NCI-H1417 treated with DMSO at 0.1 percent for 48 hours (cell line): ENCODE results near the gene MAN1B1.
"Not testable (repeated sequence)": the region's sequence is repeated elsewhere in the genome, so short reads cannot be mapped to it uniquely, and the experiment has no call there.

ENCODE experiments used
- DNase-seq: peaks from one replicate; lab custom pipeline; 2025; lab: John Stamatoyannopoulos, UW

The MAN1B1 gene

DNA sequence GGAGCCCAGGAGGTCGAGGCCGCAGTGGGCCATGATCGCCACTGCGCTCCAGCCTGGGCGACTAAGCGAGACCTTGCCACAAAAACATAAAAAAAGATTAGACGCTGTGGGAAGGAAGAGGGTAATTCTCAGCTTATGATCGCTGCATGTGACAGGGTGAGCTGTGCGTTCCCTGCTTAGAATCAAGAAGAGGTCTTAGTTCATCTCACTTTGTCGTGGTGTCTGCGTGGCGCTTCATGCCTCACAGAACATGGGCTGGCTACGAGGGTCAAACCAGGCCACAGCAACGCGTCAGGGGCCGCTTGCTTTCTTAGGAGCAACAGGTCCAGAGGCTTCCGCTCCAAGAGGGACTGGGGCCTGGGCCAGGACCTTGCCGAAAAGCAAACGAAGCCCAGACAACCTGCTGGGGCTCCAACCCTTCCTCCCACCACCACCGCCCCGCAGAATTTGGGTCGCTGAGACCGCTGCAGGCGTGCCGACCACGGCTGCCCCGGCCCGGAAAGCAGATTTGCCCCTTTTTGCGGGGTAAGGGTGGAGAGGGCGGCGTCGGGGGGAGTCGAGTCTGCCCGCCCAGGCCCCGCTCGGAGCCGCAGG, 42.2 kb downstream of the MAN1B1 start:
- DNase-seq = no peak

DNA sequence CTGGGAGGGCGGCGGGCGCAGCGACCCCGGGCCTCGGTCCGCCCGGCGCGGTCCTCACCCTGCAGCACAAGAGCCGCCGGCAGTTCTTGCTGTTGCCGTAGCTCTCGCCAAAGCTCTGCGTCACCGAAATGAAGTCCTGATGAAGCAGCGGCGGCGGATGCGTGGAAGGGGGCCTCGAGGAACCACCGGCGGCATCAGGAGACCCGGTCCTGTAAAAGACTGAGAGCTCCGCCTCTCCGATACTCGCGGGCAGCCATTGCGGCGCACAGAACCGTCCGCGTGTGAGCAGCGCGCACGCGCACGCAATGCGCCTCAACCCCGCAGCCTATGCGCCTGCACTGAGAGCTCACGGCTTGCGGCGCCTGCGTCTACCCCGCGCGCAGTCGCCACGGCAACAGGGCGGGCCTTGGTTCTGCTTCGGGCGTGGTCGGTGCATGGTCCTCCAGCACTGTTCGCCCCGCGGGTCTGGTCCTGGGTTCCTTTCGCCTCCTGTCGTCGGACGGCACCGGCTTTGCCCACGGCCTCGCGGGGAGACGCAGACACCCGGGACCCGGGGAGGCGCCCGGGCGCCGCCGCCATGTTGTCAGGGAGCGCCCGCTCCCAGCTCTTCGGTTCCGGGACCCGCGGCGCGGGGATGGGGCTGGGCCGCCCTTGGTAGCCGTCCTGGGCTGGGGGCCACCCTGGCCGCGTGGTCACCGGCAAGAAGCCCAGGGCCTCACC, 42.8 kb downstream of the MAN1B1 start:
- peak; percentile 83 for DNase-seq

DNA sequence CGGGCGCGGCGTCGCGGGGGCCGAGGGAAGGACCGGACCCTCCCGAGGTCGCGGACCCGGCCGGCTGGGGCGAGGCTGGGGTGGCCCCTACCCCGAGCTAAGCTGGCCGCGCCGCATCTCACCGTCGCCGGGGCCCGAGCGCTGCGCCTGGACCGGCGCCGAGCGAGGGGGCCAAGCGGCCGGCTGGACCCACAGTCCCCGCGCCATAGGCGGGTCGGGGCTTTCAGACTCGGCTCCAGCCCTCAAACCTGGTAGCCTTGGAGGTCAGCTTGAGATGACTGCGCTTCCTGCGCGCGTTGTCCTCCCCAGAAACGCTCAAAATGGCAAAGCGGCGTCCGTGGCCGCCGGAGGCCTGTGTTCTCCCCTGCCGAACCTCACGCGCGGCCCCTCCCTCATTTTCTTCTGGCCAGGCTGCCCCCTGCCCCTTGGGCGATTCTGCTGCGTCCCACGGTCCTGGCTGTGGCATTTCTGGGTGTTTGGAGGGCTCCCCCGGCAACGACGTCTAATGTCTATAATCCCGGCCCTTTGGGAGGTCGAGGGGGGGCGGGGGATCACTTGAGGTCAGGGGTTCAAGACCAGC, 43.5 kb downstream of the MAN1B1 start:
- no peak for DNase-seq

DNA sequence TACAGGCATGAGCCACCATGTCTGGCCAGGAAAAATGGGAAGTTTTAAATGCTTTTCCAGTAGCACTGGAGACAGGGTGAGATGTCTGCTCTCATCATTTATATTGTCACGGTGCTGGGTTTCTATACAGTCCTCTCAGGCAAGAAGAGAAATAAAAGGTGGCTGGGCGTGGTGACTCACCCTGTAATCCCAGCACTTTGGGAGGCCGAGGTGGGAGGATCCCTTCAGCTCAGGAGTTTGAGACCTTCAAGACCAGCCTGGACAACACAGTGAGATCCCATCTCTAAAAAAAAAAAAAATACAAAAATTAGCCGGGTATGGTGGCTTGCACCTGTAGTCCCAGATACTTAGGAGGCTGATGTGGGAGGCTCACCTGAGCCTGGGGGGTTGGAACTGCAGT, 47.4 kb downstream of the MAN1B1 start:
- no peak for DNase-seq

DNA sequence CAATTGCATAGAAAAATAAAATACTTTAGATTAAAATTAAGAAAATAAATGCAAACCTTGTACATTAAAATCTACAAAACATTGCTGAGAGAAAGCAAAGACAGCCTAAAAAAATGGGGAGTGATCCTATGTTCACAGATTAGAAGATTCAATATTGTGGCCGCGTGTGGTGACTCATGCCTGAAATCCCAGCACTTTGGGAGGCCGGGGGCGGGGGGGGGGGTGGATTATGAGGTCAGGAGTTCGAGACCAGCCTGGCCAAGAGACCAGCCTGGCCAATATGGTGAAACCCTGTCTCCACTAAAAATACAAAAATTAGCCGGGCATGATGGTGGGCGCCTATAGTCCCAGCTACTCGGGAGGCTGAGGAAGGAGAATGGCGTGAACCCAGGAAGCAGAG, 48.4 kb downstream of the MAN1B1 start:
- not testable (repeated sequence) for DNase-seq

DNA sequence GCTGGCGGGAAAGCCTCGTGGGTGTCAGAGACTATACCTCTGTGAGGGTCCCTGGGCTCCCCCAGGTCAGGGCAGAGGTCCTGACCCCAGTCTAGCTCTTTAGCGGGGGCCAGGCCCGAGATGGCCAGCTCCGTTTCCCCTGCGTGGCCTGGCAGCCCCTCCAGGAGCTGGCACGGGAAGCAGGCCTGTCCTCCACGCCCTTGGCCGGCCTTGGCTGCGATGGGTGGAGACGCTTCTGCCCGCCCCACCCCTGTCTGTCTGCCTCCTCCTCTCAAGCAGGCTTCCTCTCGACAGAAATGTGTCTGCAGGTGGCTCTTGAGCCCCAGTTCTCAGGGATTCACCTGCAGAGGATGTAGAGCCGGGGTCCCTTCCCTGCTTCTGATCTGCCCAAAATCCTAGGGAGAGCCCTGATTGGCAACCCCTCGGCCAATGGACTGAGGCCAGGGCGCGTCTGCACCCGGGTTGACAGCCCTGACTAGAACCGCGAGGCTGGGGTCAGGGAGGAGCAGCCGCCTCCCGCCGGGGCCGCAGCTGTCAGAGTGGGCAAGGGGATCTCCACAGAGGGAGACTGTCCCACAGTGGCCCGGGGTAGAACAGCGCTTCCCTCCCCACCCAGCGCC, 49.6 kb downstream of the MAN1B1 start:
- no peak for DNase-seq

- DNase-seq = no peak
Measured at GRCh38 chr9:137136881-137137607, 50.3 kb downstream of the MAN1B1 start.

GRCh38 chr9:137138058-137138721, 51.4 kb downstream of the MAN1B1 start:
- no peak for DNase-seq

- DNase-seq = no peak
Measured at GRCh38 chr9:137138722-137139467, 52.1 kb downstream of the MAN1B1 start, which contains the start of gene GRIN1. Gene GRIN1, plus strand, starts transcription at chr9:137139154. Its CDS starts 333 bp downstream, at chr9:137139487.

- DNase-seq = no peak
Measured at GRCh38 chr9:137139468-137140150, 52.8 kb downstream of the MAN1B1 start.

GRCh38 chr9:137140151-137141012, 53.6 kb downstream of the MAN1B1 start:
- no peak for DNase-seq

- no peak for DNase-seq
Measured at GRCh38 chr9:137141050-137141810, 54.4 kb downstream of the MAN1B1 start.

DNA sequence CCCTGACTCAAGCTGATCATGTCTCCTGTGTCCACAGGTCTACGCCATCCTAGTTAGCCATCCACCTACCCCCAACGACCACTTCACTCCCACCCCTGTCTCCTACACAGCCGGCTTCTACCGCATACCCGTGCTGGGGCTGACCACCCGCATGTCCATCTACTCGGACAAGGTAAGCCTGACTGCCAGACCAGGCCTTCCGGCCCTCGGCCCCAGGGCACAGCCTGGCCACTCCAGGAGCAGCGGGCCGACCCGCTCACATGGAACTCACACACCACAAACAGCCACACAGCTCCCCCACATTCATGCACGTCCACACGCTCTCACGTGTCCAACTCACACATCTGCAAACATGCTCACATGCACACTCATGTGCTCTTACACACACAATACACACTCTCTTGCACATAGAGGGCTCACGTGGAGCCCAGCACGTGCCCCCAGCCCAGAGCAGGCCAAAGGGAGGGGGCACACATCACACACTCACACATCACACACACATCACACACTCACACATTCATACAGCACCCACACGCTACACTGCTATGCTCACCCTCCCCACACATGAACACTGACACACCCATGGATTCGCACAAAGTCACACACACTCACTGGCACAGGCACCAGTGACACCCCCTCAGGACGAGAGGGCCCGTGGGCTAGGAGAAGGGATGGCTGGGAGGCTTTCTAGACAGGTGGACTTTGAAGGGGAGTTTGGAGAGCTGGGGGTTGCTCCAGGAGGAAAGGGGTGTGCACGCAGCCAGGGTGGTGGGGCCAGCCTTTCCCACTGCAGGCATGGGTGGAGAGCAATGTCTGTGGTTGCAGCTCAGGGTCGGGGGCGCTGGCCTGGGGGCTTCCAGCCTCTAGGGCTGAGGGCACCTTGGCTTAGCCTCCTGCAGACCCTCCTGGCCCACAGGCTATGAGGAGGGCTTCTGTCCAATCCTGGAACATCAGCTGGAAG, 55.5 kb downstream of the MAN1B1 start:
- no peak for DNase-seq

- no peak for DNase-seq
Measured at GRCh38 chr9:137143459-137143858, 56.7 kb downstream of the MAN1B1 start.

DNA sequence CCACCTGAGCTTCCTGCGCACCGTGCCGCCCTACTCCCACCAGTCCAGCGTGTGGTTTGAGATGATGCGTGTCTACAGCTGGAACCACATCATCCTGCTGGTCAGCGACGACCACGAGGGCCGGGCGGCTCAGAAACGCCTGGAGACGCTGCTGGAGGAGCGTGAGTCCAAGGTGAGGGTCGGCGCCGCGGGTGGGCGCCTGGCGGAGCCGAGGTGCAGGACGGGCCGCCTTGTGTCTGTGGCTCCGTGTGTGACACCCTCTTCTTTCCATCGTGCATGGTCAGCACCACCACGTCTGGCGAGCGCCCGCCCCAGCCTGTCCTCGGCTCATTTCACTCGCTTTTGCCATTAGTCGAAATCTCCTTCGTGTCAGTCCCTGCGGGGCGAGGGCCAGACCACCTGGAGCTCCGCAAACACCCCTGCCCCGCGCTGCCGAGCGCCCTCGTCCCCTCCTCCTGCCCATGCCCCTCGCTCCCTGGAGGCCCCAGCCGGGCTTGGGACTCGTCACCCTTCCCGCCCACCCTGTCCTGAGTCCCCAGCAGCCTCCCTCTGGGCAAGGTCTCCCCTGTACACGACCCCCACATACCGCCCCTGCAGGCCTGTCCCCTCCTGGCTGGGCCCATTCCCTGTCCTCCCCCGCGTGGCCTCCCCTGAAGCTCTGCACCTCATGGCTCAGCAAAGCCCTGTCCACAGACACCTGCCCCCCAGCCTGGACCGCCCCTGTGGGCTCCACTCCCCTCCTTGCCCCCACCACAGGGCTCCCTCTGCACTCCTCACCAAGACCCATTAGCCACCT, 59.1 kb downstream of the MAN1B1 start:
- no peak for DNase-seq

- DNase-seq = no peak
Measured at GRCh38 chr9:137146527-137146918, 59.7 kb downstream of the MAN1B1 start.
